ENCODE results near the gene SDK2.

SDK2 gene

DNA sequence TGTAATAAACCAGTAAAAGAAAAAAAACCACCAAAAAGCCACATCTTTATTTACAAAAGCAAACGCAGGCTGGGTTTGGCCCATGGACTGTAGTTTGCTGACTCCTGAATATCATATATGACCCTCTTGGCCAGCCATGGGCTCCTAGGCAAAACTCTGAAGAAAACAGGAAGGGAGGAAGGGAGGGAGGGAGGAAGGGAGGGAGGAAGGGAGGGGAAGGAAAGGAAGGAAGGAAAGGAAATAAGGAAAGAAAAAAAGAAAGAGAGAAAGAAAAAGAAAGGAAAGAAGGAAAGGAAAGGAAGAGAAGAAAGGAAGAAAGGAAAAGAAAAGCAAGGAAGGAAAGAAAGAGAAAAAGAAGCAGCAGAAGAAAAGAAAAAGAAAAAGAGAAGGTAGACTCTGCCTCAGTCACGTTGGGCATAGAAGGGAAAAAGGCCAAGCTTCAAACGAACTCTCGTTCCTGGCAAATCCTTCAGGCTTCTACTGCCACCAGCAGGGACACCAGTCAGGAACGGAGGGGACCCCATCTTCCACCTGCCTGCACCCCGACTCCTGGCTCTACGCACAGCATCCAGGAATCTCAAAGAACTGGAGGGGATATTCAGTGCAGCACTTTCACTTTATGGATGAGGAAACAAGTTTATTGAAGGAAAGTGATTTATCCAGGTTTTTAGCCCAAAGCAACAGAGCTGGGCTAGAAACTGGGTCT lies 354.5 kb downstream of the SDK2 start:
- DNase-seq (ENCODE audit: low read depth in 1 of 2, low spot score in 1 of 2), result no peak
- no peak overlapping the region for H3K27ac ChIP-seq (replicated peaks)
- H3K4me3 ChIP-seq (replicated peaks; ENCODE audit: insufficient read depth, low read length), result no peak overlapping the region
- H3K27me3 ChIP-seq (ENCODE audit: insufficient read depth, poor library complexity, severe bottlenecking), result no peaks in the 10 kb centered on the region
- TF ChIP-seq POLR2AphosphoS5 (IDR thresholded peaks at IDR 0.05; ENCODE audit: low read depth) (no peak), CTCF (IDR thresholded peaks at IDR 0.05; ENCODE audit: insufficient read depth, low read length) (no peak)

DNA sequence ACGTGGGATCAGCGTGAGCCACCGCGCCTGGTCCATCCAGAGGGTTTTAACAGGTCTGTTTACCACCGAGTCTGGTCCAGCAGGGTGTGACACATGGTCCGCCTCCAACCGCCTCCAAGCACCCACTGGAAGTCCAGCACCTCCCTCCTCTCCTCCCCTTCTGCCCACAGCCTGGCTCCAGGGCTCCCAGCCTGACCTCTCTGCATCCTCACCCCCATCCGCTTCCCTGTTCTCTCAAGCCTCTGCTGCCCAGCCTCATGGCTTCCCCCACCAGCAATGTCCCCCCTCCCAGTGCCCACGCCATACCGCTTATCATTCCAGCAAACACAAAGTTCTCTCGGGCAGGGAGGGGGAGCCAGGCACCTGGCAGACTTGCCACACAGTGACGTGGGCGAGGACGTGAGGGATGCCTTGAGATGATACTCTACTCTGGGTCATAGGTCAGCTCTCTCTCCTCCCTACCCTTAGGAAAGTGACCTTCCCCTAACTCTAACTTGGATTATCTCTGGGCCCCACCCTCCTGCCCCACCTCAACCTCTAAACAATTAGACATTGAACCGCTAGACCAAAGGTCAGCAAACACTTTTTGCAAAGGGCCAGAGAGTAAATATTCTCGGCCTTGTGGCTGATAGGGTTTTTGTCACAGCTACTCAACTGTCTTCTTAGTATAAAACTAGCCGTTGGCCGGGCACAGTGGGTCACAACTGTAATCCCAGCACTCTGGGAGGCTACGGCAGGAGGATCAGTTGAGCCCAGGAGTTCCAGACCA lies 355.5 kb downstream of the SDK2 start:
- Histone ChIP-seq H3K27ac (replicated peaks) (no peak overlapping the region), H3K4me3 (replicated peaks; ENCODE audit: insufficient read depth, low read length) (no peak overlapping the region), H3K27me3 (ENCODE audit: insufficient read depth, poor library complexity, severe bottlenecking) (no peaks in the 10 kb centered on the region)
- TF ChIP-seq CTCF (IDR thresholded peaks at IDR 0.05; ENCODE audit: insufficient read depth, low read length), result no peak
- TF ChIP-seq, protein P1, sequence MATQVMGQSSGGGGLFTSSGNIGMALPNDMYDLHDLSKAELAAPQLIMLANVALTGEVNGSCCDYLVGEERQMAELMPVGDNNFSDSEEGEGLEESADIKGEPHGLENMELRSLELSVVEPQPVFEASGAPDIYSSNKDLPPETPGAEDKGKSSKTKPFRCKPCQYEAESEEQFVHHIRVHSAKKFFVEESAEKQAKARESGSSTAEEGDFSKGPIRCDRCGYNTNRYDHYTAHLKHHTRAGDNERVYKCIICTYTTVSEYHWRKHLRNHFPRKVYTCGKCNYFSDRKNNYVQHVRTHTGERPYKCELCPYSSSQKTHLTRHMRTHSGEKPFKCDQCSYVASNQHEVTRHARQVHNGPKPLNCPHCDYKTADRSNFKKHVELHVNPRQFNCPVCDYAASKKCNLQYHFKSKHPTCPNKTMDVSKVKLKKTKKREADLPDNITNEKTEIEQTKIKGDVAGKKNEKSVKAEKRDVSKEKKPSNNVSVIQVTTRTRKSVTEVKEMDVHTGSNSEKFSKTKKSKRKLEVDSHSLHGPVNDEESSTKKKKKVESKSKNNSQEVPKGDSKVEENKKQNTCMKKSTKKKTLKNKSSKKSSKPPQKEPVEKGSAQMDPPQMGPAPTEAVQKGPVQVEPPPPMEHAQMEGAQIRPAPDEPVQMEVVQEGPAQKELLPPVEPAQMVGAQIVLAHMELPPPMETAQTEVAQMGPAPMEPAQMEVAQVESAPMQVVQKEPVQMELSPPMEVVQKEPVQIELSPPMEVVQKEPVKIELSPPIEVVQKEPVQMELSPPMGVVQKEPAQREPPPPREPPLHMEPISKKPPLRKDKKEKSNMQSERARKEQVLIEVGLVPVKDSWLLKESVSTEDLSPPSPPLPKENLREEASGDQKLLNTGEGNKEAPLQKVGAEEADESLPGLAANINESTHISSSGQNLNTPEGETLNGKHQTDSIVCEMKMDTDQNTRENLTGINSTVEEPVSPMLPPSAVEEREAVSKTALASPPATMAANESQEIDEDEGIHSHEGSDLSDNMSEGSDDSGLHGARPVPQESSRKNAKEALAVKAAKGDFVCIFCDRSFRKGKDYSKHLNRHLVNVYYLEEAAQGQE (IDR thresholded peaks at IDR 0.05; ENCODE audit: insufficient replicate concordance, low read depth), result no peak
- no peak for TF ChIP-seq GABPA (IDR thresholded peaks at IDR 0.05; ENCODE audit: low read depth)
- TF ChIP-seq POLR2AphosphoS5 (IDR thresholded peaks at IDR 0.05; ENCODE audit: low read depth), result no peak
- TF ChIP-seq SPI1 (IDR thresholded peaks at IDR 0.05; ENCODE audit: borderline replicate concordance, low read depth), result no peak
- no peak for DNase-seq (ENCODE audit: low read depth in 1 of 2, low spot score in 1 of 2)

GRCh38 chr17:73286863-73287296 lies 357.4 kb downstream of the SDK2 start:
- DNase-seq (ENCODE audit: low read depth in 1 of 2, low spot score in 1 of 2), result no peak
- H3K4me3 ChIP-seq (replicated peaks; ENCODE audit: insufficient read depth, low read length), result no peak overlapping the region
- TF ChIP-seq SPI1 (IDR thresholded peaks at IDR 0.05; ENCODE audit: borderline replicate concordance, low read depth) (no peak), POLR2AphosphoS5 (IDR thresholded peaks at IDR 0.05; ENCODE audit: low read depth) (no peak), CTCF (IDR thresholded peaks at IDR 0.05; ENCODE audit: insufficient read depth, low read length) (no peak), GABPA (IDR thresholded peaks at IDR 0.05; ENCODE audit: low read depth) (no peak)
- TF ChIP-seq, protein P1 (IDR thresholded peaks at IDR 0.05; ENCODE audit: insufficient replicate concordance, low read depth), result no peak
- H3K27me3 ChIP-seq (ENCODE audit: insufficient read depth, poor library complexity, severe bottlenecking), result no peaks in the 10 kb centered on the region
- no peak overlapping the region for H3K27ac ChIP-seq (replicated peaks)
